NCI-H1436 treated with DMSO at 0.1 percent for 48 hours (cell line): Measurements from ENCODE around the gene NANOS3.
"Not testable (repeated sequence)": the region's sequence is repeated elsewhere in the genome, so short reads cannot be mapped to it uniquely, and the experiment has no call there.

Source experiments
- DNase-seq: peaks from one replicate; lab custom pipeline; 2025; lab: John Stamatoyannopoulos, UW

NANOS3 gene

DNA sequence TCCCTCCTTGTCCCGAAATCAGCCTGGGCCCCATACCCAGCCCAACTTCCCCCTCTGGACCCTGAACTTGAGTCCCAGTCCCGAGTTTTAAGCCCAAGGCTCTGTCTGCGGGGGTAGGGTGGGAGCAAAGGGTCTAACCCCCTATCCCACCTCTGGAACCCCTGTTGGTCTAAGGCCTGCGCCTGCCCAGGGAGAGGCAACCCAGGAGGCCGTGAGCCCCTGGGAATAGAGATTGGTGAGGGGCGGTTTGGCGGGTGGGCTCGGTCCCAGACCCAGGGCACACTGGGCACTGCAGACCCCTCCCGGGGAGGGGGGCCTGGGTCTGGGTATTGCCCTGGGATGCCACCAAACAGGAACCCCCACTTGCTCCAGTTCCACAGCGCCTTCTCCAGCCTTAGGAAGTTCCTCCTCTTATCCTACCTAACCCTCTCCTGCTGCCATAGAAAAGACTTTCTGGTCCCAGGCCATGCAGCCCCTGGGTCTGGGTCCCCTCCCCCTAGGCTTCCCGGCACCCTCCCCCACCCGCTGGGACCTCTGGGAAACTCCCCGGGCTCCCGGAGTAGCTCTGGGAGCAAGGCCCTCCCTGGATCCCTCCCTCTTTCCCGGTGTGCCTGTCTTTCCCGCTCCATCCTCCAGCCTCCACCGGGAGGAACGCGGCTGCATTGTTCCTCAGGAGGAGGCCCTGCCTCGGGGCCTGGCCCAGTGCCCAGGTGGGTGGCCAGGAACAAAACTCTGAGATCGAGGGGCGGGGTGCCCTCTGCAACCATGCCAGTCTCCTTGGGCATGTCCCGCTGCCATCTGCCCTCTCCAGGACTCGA, 33.6 kb upstream of the NANOS3 start:
- no peak for DNase-seq

- no peak for DNase-seq
Measured at GRCh38 chr19:13844130-13844631, 32.8 kb upstream of the NANOS3 start.

GRCh38 chr19:13846557-13847406, 30.2 kb upstream of the NANOS3 start:
- DNase-seq, result no peak

GRCh38 chr19:13847407-13848339, 29.3 kb upstream of the NANOS3 start:
- no peak for DNase-seq

DNA sequence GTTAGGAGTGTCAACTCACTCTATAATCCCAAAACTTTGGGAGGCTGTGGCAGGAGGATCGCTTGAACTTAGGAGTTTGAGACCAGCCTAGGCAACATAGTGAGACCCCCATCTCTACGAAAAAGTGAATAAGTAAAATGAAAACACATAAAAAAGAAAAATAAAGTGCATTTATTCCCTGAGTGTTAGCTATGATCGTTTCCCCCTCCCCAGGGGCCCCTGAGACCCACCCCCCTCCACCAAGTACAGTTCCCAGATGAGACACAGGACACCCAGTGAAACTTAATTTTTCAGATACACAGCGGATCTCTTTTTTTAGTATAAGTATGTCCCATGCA, 28.6 kb upstream of the NANOS3 start:
- DNase-seq, result no peak

- DNase-seq, result no peak
Measured at GRCh38 chr19:13848798-13849676, 27.9 kb upstream of the NANOS3 start.

DNA sequence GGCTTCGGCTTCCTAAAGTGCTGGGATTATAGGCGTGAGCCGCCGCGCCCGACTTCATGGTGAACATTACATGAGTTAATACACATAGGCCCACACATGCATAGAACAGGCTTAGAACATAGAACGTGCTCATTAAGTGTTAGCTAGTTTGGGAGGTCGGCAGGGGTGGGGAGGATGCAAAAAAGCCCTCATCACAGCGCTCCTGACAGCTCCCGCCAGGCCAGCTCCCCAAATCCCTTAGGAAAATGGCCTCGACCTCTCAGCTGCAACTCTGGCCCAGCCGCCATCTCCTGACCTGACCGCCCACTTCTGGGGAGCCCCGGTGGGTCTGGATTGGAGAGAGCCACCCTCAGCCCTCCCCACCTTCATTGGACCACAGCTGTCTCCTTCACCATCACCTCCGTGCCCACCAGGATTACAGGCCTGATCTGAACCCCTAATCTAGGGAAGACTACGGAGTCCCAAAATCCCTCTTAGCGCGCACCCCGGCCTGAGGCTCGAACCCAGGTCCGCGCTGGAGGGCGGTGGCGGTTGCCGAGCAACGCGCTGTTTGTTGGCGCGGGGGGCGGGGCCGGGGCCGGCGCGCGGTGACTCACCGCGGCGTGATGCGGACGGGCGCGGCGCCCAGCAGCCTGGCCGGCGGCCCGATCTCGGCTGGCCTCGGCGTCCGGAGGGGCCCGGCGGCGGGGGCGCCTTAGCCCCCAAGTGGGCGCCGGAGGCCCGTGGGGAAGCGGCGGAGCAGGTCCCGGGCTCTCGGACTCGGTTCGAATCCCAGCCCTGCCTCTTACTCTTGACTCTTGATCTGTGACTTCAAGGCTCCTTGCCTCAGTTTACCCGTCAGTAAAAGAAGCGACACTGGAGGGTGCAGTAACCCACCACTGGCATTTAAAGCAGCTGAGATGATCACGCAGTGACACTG, 26.7 kb upstream of the NANOS3 start:
- DNase-seq, result no peak

GRCh38 chr19:13850910-13851733, 25.8 kb upstream of the NANOS3 start:
- DNase-seq, result no peak

- not testable (repeated sequence) for DNase-seq
Measured at GRCh38 chr19:13851734-13852114, 25.2 kb upstream of the NANOS3 start.

DNA sequence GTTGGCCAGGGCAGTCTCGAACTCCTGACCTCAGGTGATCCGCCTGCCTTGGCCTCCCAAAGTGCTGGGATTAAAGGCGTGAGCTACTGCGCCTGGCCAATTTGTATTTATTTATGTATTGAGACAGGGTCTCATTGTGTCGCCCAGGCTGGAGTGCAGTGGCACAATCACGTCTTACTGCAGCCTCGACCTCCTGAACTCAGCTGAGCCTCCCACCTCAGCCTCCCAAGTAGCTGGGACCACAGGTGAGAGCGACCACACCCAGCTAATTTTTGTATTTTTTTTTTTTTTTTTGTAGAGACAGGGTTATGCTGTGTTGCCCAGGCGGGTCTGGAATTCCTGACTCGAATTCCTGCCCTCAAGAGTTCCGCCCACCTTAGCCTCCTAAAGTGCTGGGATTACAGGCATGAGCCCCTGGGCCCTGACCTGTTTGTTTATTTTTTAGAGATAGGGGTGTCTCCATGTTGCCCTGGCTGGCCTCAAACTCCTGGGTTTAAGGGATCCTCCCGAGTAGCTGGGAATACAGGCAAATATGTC, 24.7 kb upstream of the NANOS3 start:
- DNase-seq, result not testable (repeated sequence)

GRCh38 chr19:13856497-13856896, 20.4 kb upstream of the NANOS3 start:
- no peak for DNase-seq

GRCh38 chr19:13859361-13859880, 17.5 kb upstream of the NANOS3 start:
- DNase-seq, result no peak

GRCh38 chr19:13860679-13861391, 16.1 kb upstream of the NANOS3 start:
- DNase-seq, result no peak

- DNase-seq, result no peak
Measured at GRCh38 chr19:13861392-13861713, 15.6 kb upstream of the NANOS3 start.

- peak; percentile 39 for DNase-seq
Measured at GRCh38 chr19:13861714-13862531, 15.0 kb upstream of the NANOS3 start.

DNA sequence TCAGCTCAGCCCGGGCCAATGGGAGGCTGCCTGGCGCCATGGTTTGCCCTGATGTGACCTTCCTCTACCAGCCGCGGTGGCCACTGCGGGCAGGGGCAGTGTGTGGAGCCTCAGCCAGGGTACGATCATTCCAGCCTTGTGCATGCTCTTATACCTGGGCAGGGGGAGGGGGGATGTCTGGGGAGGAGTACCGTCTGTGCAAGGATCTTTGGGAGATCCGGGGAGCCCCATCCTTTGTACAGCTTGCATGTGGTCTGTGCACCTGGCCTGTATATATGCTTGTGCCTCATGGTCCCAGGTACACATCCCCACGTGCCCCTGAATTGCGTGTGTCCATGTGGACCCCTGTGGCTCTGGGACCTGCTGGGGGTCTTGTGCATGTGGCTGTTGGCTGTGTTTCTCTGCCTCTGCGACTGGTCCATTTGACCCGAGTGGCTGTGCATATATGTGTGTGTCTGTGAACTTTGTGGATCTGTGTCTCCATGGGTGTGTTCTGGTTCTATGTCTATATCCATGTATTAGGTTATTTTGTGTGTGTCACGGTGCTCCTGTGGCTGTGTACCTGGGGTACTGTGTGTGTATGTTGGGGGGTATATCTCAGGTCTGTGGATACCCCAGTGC, 12.8 kb upstream of the NANOS3 start:
- no peak for DNase-seq
